NCI-H1417 treated with DMSO at 0.1 percent for 48 hours (cell line): Measurements from ENCODE around the gene LCA5.
"Not testable (repeated sequence)": the region's sequence is repeated elsewhere in the genome, so short reads cannot be mapped to it uniquely, and the experiment has no call there.

Experiments used
- DNase-seq: peaks from one replicate; lab custom pipeline; 2025; lab: John Stamatoyannopoulos, UW

The LCA5 gene

GRCh38 chr6:79467716-79468115 is 69.5 kb downstream of the LCA5 start:
- no peak for DNase-seq

- no peak for DNase-seq
Observed at GRCh38 chr6:79466207-79466834, 70.9 kb downstream of the LCA5 start.

GRCh38 chr6:79465381-79465780 is 71.8 kb downstream of the LCA5 start:
- DNase-seq = no peak

- no peak for DNase-seq
Observed at GRCh38 chr6:79463621-79464050, 73.6 kb downstream of the LCA5 start.

- DNase-seq = no peak
Observed at GRCh38 chr6:79461205-79461604, 76.0 kb downstream of the LCA5 start.

- DNase-seq = no peak
Observed at GRCh38 chr6:79455446-79455845, 81.8 kb downstream of the LCA5 start.

- no peak for DNase-seq
Observed at GRCh38 chr6:79453558-79454042, 83.6 kb downstream of the LCA5 start.

- DNase-seq = no peak
Observed at GRCh38 chr6:79450984-79451383, 86.2 kb downstream of the LCA5 start.

GRCh38 chr6:79446006-79446405 is 91.2 kb downstream of the LCA5 start:
- DNase-seq = no peak

- not testable (repeated sequence) for DNase-seq
Observed at GRCh38 chr6:79443876-79444275, 93.4 kb downstream of the LCA5 start.

- no peak for DNase-seq
Observed at GRCh38 chr6:79441192-79441591, 96.0 kb downstream of the LCA5 start.

- DNase-seq = no peak
Observed at GRCh38 chr6:79440598-79440997, 96.6 kb downstream of the LCA5 start.

GRCh38 chr6:79438030-79438429 is 99.2 kb downstream of the LCA5 start:
- DNase-seq = no peak

- no peak for DNase-seq
Observed at GRCh38 chr6:79436241-79436640, 101.0 kb downstream of the LCA5 start.

- no peak for DNase-seq
Observed at GRCh38 chr6:79435746-79436145, 101.5 kb downstream of the LCA5 start.
